ENCODE results near the gene MOB3A. TPM values are rescaled to one million over a fixed set of nuclear protein-coding genes. Genes with fewer than 3 reads are reported as not detected.

The MOB3A gene
- total and polyA plus RNA-seq, 4 donors = 17.7 to 86.6 (median 45.0) TPM

- no peak overlapping the region for H3K9ac ChIP-seq (ENCODE audit: insufficient read depth in 1 of 2, low read length in 2 of 2)
- no peaks in the 10 kb centered on the region for H3K9me3 ChIP-seq (ENCODE audit: control insufficient read depth in 4 of 4, insufficient read depth in 3 of 4, low read length in 3 of 4)
- peaks cover 15 to 30% (median 21%) of the 10 kb centered on the region in 4 donors for H3K36me3 ChIP-seq (ENCODE audit: control insufficient read depth in 4 of 4, insufficient read depth in 4 of 4, low read length in 4 of 4)
- H3K27ac ChIP-seq (ENCODE audit: low read depth in 1 of 2, low read length in 1 of 2) = no peak overlapping the region
- no peak for DNase-seq
- peaks cover 0 to 3% (median 0%) of the 10 kb centered on the region in 5 donors for H3K4me1 ChIP-seq (ENCODE audit: control insufficient read depth in 5 of 5, insufficient read depth in 5 of 5, low read length in 5 of 5)
- no peaks in the 10 kb centered on the region for H3K27me3 ChIP-seq (ENCODE audit: control insufficient read depth in 3 of 3, insufficient read depth in 3 of 3, low read length in 2 of 3)
- H3K4me3 ChIP-seq = no peak overlapping the region
- no peak for TF ChIP-seq CTCF (IDR thresholded peaks at IDR 0.05; ENCODE audit: control extremely low read depth, extremely low read depth)
- no peak for ATAC-seq (ENCODE audit: insufficient read depth, low FRiP score)
- WGBS, 2 donors = 92 to 94% methylated on average over 19 of the region's 19 CpGs
Measured at GRCh38 chr19:2070986-2071673, 25.0 kb downstream of the MOB3A start.

- no peak overlapping the region for H3K9ac ChIP-seq (ENCODE audit: insufficient read depth in 1 of 2, low read length in 2 of 2)
- H3K27me3 ChIP-seq (ENCODE audit: control insufficient read depth in 3 of 3, insufficient read depth in 3 of 3, low read length in 2 of 3) = no peaks in the 10 kb centered on the region
- DNase-seq (no peak), ATAC-seq (ENCODE audit: insufficient read depth, low FRiP score) (no peak)
- no peak for TF ChIP-seq CTCF (IDR thresholded peaks at IDR 0.05; ENCODE audit: control extremely low read depth, extremely low read depth)
- H3K4me3 ChIP-seq = no peak overlapping the region
- no peaks in the 10 kb centered on the region for H3K9me3 ChIP-seq (ENCODE audit: control insufficient read depth in 4 of 4, insufficient read depth in 3 of 4, low read length in 3 of 4)
- no peak overlapping the region for H3K27ac ChIP-seq (ENCODE audit: low read depth in 1 of 2, low read length in 1 of 2)
- 92 to 93% methylated on average over 10 of the region's 10 CpGs for WGBS, 2 donors
- H3K36me3 ChIP-seq (ENCODE audit: control insufficient read depth in 4 of 4, insufficient read depth in 4 of 4, low read length in 4 of 4) = peaks cover 13 to 26% (median 18%) of the 10 kb centered on the region in 4 donors
- H3K4me1 ChIP-seq (ENCODE audit: control insufficient read depth in 5 of 5, insufficient read depth in 5 of 5, low read length in 5 of 5) = peaks cover 0 to 3% (median 0%) of the 10 kb centered on the region in 5 donors
Measured at GRCh38 chr19:2070436-2070827, 25.7 kb downstream of the MOB3A start.

- ATAC-seq (ENCODE audit: insufficient read depth, low FRiP score) = no peak
- Histone ChIP-seq H3K27ac (ENCODE audit: low read depth in 1 of 2, low read length in 1 of 2) (peak overlapping the region; percentile 50 to 81), H3K36me3 (ENCODE audit: control insufficient read depth in 4 of 4, insufficient read depth in 4 of 4, low read length in 4 of 4) (no peaks in the 10 kb centered on the region), H3K27me3 (ENCODE audit: control insufficient read depth in 3 of 3, insufficient read depth in 3 of 3, low read length in 2 of 3) (no peaks in the 10 kb centered on the region), H3K9ac (ENCODE audit: insufficient read depth in 1 of 2, low read length in 2 of 2) (no peak overlapping the region), H3K4me1 (ENCODE audit: control insufficient read depth in 5 of 5, insufficient read depth in 5 of 5, low read length in 5 of 5) (peaks cover 0 to 32% (median 9%) of the 10 kb centered on the region in 5 donors), H3K4me3 (no peak overlapping the region), H3K9me3 (ENCODE audit: control insufficient read depth in 4 of 4, insufficient read depth in 3 of 4, low read length in 3 of 4) (no peaks in the 10 kb centered on the region)
- TF ChIP-seq CTCF (IDR thresholded peaks at IDR 0.05; ENCODE audit: control extremely low read depth, extremely low read depth) = no peak
- WGBS, 2 donors = 70 to 81% methylated on average over 38 of the region's 38 CpGs
- DNase-seq = peak in 2 of 3 donors; percentile 31 to 54
Measured at GRCh38 chr19:2064788-2065524, 31.2 kb downstream of the MOB3A start.
